A673 (cell line): ENCODE data around the gene F8. TPM values are rescaled to one million over a fixed set of nuclear protein-coding genes. Genes with fewer than 3 reads are reported as not detected.
"Not testable (repeated sequence)": the region's sequence is repeated elsewhere in the genome, so short reads cannot be mapped to it uniquely, and the experiment has no call there.

Experiments
- BruUV-seq: library from RNA; stranded (reverse); fragments of 400-500 nt; replicated peaks from 2 replicates; lab custom pipeline; 2021; lab: Mats Ljungman, UMichigan
- CTCF ChIA-PET: fragments of 300-600 bp; sonication (Branson Sonifier 250); formaldehyde crosslinking; loops from one replicate; lab custom pipeline; 2022; ENCODE audit warnings: antibody characterized with exemption; lab: Charles Lee
- POLR2A ChIA-PET: fragments of 300-600 bp; sonication (Branson Sonifier 250); formaldehyde crosslinking; loops from one replicate; lab custom pipeline; 2022; ENCODE audit warnings: antibody characterized with exemption; ENCODE audit not compliant: low non-redundant PET; lab: Charles Lee
- DNase-seq: peaks from one replicate; pipeline ENCODE4 v3.0.0-alpha.2; 2015; ENCODE audit warnings: low spot score
- H3K27ac ChIP-seq: fragments of 200-600 bp; sonication (generic); 2 replicates; pipeline ENCODE4 v1.5.1; 2016; ENCODE audit warnings: mixed run types, low read depth, mild to moderate bottlenecking, mixed read lengths, antibody characterized with exemption, low read length; ENCODE audit not compliant: poor library complexity, severe bottlenecking
- H3K27me3 ChIP-seq: fragments of 200-600 bp; sonication (generic); replicated peaks from 2 replicates; pipeline ENCODE4 v1.6.1; 2017; ENCODE audit warnings: mixed run types, low read depth, mild to moderate bottlenecking, mixed read lengths, antibody characterized with exemption, low read length; ENCODE audit not compliant: insufficient read depth, poor library complexity
- H3K36me3 ChIP-seq: fragments of 200-600 bp; sonication (generic); 2 replicates; pipeline ENCODE4 v1.6.1; 2016; ENCODE audit warnings: mixed run types, mild to moderate bottlenecking, mixed read lengths, antibody characterized with exemption, low read length; ENCODE audit not compliant: insufficient read depth, poor library complexity, severe bottlenecking
- H3K4me1 ChIP-seq: fragments of 200-600 bp; sonication (generic); 2 replicates; pipeline ENCODE4 v1.6.1; 2017; ENCODE audit warnings: mixed run types, mild to moderate bottlenecking, mixed read lengths, antibody characterized with exemption, low read length; ENCODE audit not compliant: insufficient read depth, poor library complexity, severe bottlenecking
- H3K4me3 ChIP-seq: fragments of 200-600 bp; sonication (generic); 2 replicates; pipeline ENCODE4 v1.5.1; 2016; ENCODE audit warnings: low read depth, mixed run types, mild to moderate bottlenecking, mixed read lengths, low read length; ENCODE audit not compliant: poor library complexity, severe bottlenecking
- H3K9me3 ChIP-seq: fragments of 200-600 bp; sonication (generic); 2 replicates; pipeline ENCODE4 v1.6.1; 2016; ENCODE audit warnings: mixed run types, low read depth, mild to moderate bottlenecking, mixed read lengths, antibody characterized with exemption, low read length; ENCODE audit not compliant: poor library complexity, severe bottlenecking
- EZH2 ChIP-seq: fragments of 200-600 bp; sonication (generic); IDR thresholded peaks from 2 replicates; pipeline ENCODE4 v1.6.1; 2017; ENCODE audit warnings: borderline replicate concordance, low read depth, mild to moderate bottlenecking, mixed read lengths, antibody characterized with exemption, low read length; ENCODE audit not compliant: poor library complexity, severe bottlenecking
- intact Hi-C: fragments of 100-400 bp; cut with micrococcal nuclease; formaldehyde crosslinking; loops from one replicate; pipeline ENCODE4 v1.10.0; 2022; ENCODE audit not compliant: unreplicated experiment
- total RNA-seq: library from RNA; stranded (reverse); gene quantifications from 2 replicates; pipeline ENCODE4 v1.2.3, GENCODE V29; 2021
- TF ChIP-seq, protein P1 (sequence below): fragments of 300-800, 200-600 bp; sonication (generic); conservative IDR thresholded peaks from 2 replicates; pipeline ENCODE4 v1.5.1; 2017; ENCODE audit warnings: low read depth, mild to moderate bottlenecking, antibody characterized with exemption, low read length, moderate library complexity, mixed read lengths

Gene F8
- total RNA-seq, 1 experiment from 2014 or later, result 1.1 TPM

DNA sequence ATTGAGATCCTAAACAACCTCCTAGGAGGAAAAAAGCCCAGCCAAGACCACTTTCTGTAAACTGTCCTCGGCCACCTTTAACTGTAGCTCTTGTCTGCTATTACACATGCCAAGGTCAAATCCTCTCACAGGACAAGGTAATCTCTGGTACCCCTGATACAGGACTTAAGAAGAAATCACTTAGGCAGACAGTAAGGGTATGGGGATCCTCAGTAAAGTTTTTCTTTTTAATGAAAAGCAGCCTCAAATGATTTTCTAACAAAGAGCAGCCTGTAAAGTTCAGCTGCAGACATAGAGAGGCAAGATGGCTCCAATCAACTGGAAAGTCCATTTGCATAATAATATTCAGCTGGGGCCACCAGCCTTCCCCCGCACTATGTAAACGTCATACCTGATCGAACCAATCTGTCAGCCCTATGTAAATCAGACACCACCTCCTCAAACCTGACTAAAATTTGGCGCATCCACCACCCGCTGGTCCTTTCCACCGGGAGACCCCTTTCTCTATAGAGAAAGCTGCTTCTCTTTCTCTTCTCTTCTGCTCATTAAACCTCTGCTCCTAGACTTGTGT lies 202.7 kb downstream of the F8 start:
- CTCF ChIA-PET, result no interaction called here
- Histone ChIP-seq H3K4me1 (no peaks in the 10 kb centered on the region), H3K36me3 (no peaks in the 10 kb centered on the region), H3K27me3 (no peaks in the 10 kb centered on the region), H3K9me3 (no peaks in the 10 kb centered on the region), H3K27ac (no peak overlapping the region), H3K4me3 (no peak overlapping the region)
- intact Hi-C loops, result no loop called here
- DNase-seq, result no peak
- POLR2A ChIA-PET, result no interaction called here
- no peak for TF ChIP-seq EZH2
- BruUV-seq, result no TSS peak

DNA sequence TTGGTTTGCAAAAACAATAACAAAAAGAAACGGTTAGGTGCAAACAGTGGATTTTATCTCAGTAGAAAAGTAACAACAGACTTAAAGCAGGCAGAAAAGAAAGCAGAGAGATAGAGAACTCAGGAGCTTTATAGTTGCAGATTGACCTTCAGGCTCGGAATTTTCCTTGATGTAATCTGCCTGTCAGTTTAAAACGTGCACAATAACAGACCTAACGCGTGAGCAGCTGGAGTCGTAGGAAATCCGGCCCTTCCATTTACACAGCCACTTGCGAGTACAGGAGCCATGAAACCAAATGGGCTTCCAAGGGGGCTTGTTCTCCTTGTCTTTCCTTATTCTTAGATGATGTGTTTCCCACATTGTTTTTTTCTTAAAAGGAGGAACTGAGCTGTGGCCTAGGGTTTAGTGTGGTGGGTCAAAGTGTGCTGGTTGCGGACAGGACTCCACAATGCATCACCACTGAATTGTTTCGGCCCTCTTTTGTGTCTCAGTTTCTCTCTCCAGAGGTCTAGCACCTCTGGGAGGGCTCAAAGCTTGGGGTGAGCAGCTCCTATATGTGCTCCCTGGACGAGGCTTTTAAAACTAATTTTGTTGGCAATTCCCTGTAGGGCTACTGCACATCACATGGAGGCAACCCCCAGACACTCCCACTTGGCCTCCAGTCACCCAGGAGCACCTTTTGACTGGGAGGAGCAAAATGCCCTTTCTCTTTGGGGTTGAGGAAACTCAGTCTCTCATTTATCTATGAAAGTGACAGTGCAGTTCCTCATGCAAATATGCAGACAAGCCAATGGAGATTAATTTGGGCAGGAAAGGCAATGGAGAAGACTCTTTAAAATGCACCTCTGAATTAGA lies 203.4 kb downstream of the F8 start:
- BruUV-seq, result no TSS peak

GRCh38 chrX:154817048-154817618 lies 205.4 kb downstream of the F8 start:
- H3K9me3 ChIP-seq, H3K27ac ChIP-seq, BruUV-seq, H3K36me3 ChIP-seq, DNase-seq, H3K4me1 ChIP-seq, H3K4me3 ChIP-seq, intact Hi-C loops, POLR2A ChIA-PET, CTCF ChIA-PET, H3K27me3 ChIP-seq: not testable (repeated sequence)

More for the DNA sequence above, 203.4 kb downstream of the F8 start:
- Histone ChIP-seq H3K9me3 (no peaks in the 10 kb centered on the region), H3K27ac (no peak overlapping the region), H3K4me3 (no peak overlapping the region), H3K4me1 (no peaks in the 10 kb centered on the region), H3K36me3 (no peaks in the 10 kb centered on the region), H3K27me3 (no peaks in the 10 kb centered on the region)
- TF ChIP-seq, protein P1, sequence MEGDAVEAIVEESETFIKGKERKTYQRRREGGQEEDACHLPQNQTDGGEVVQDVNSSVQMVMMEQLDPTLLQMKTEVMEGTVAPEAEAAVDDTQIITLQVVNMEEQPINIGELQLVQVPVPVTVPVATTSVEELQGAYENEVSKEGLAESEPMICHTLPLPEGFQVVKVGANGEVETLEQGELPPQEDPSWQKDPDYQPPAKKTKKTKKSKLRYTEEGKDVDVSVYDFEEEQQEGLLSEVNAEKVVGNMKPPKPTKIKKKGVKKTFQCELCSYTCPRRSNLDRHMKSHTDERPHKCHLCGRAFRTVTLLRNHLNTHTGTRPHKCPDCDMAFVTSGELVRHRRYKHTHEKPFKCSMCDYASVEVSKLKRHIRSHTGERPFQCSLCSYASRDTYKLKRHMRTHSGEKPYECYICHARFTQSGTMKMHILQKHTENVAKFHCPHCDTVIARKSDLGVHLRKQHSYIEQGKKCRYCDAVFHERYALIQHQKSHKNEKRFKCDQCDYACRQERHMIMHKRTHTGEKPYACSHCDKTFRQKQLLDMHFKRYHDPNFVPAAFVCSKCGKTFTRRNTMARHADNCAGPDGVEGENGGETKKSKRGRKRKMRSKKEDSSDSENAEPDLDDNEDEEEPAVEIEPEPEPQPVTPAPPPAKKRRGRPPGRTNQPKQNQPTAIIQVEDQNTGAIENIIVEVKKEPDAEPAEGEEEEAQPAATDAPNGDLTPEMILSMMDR, result no peak
- no peak for TF ChIP-seq EZH2
- CTCF ChIA-PET, result no interaction called here
- POLR2A ChIA-PET, result no interaction called here
- DNase-seq, result no peak
- intact Hi-C loops, result no loop called here

GRCh38 chrX:154816326-154816898 lies 206.1 kb downstream of the F8 start:
- H3K27ac ChIP-seq, BruUV-seq, H3K36me3 ChIP-seq, H3K4me3 ChIP-seq, H3K9me3 ChIP-seq, DNase-seq, POLR2A ChIA-PET, H3K4me1 ChIP-seq, intact Hi-C loops, CTCF ChIA-PET, H3K27me3 ChIP-seq: not testable (repeated sequence)
